Measurements from ENCODE around the gene PHACTR1. TPM values are rescaled to one million over a fixed set of nuclear protein-coding genes. Genes with fewer than 3 reads are reported as not detected.
"Not testable (repeated sequence)": the region's sequence is repeated elsewhere in the genome, so short reads cannot be mapped to it uniquely, and the experiment has no call there.

PHACTR1 gene
- polyA plus RNA-seq, 1 donor: 7.0 TPM

DNA sequence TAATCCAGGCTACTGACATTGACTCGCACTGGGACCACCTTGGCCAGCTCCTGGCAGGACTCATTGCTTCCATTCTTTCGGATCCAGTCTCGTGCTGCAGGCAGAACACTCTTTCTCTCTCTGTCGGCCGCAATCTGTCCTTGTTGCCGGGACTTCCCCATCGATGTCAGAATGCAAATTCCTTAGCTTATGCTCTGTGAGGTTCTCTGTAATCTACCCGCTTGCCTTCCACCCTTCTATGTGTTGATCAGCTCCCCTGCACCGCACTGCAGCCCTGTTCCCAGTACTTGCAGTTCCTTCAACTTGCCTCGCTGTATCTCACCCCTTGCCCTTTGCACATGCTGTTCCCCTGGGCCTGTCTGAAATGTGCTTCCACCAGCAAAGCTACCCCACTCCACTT, 182.0 kb downstream of the PHACTR1 start:
- no peak for DNase-seq (ENCODE audit: low read depth)

DNA sequence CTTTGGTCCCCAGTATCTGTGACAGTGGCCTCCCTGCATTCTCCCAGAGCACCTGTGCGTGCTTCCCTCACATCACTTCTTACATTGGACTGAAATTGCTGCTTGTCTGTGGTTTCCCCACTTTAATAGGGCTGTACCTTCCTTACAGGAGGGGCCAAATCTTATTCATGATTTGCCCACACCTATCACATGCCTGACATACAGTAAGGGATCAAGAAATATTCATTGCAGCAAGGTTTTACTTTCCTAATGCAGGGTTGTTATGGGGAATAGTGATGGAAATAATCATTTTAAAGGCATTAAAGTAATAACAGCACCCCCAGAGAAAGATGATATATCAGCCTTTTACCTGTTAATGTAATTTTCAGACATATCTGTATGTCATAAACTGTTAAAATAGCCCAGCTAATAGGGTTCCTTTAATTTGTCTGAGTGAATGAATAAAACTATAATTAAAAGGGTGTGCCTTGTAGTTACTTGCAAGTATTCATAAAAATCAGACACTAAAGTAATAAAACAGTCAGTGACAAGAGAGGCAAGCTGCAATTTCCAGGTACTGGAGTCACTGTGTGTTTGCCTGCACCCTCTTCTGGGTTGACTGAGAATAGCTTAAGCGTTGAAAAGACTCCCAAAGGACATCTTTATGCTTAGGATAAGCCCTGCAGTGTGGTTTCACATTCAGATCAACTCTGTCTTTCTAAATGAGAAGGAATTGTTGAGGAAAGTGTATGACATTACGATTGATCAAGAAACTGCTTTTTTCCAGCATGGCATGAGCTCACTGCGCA, 182.7 kb downstream of the PHACTR1 start:
- DNase-seq (ENCODE audit: low read depth): no peak

DNA sequence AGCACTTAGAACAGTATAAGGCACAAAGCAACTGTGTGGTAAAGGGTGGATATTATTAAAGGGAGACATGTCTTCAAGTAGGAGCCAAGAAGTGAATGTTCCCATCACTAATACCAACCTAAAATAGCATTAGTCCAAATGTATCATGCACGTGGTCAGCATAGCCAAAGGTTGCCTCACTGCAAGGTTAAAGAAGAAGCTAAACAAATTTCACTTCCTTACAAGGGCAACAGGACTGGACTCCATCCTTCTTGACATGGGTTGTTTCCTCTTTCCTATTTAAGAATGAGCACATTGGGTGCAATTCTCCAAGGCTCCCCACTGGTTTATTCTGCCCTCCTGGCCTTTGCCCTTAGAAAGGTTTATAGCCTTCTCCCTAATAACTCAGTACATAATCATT, 186.7 kb downstream of the PHACTR1 start:
- DNase-seq (ENCODE audit: low read depth): no peak

DNA sequence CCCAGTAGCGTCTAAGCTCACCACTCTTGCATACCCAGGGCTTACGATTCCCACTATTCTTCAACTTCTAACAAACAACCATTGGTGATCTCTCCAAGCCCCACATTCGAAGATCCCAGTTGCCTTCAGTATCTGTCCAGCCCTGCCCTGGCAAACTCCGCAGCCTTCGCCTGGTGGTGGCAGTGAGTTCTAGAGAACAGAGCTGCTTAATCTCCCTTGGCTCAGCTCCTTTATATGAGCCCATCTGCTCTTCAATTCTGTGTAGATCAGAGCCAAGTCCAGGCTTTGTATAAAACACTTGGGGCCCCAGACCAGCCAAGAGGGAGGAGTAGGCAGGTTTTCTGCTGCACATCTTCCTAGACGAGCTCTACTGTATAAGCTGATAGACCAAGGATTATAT, 193.3 kb downstream of the PHACTR1 start:
- DNase-seq (ENCODE audit: low read depth): no peak

DNA sequence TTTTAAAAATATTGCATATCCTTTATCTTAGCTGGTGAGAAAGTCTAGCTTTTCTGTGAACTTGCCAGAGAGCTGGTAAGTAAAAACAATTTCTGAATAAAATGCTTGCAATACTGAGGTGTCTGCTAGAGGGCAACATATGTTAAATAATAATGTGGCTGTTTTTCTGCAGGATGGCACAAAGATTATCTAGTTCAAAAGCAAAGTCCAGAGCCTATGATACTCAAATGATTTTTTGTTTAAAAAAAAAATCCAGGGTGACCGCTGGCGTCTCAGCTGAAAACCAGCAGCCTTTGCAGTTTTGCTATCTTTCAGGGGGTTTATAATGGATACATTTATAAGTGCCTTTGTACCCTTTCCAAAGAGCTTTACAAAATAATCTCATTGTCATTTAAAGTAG, 194.9 kb downstream of the PHACTR1 start:
- DNase-seq (ENCODE audit: low read depth): no peak

DNA sequence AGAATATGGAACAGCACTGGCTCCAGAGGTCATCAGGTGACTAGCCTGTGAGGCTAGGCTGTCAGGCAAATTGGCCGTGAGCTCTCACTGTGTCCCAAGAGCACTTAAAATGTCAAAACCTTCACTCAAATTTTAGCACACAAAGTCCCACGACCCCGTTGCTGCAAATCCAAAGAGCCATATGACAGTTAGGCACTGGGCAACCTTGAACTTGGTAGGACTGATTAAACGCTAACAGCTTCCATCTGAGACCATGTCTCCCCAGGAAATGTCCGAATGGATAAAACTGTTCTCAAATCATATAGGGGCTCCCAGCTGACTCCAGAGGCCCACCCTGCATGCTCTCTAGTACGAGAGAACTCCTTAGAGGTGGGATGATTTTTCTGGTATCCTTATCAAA, 196.6 kb downstream of the PHACTR1 start:
- DNase-seq (ENCODE audit: low read depth): no peak

DNA sequence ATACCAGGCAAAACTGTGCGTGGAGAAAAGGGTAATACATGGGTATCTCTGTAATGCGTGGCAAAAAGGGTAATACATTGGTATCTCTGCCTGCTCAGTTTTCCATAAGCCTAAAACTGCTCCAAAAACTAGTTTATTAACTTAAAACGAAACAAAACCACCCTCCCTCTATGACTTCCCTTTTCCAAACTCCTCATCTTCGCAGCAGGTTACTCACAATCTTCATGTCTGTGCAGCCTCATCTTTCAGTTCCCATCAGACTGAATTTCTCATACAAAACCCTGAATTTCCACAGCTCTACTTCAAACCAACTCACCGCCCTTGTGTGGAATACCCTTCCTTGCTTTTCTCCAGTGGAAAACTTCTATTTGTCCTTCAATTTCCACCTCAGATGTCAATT, 199.4 kb downstream of the PHACTR1 start:
- no peak for DNase-seq (ENCODE audit: low read depth)

DNA sequence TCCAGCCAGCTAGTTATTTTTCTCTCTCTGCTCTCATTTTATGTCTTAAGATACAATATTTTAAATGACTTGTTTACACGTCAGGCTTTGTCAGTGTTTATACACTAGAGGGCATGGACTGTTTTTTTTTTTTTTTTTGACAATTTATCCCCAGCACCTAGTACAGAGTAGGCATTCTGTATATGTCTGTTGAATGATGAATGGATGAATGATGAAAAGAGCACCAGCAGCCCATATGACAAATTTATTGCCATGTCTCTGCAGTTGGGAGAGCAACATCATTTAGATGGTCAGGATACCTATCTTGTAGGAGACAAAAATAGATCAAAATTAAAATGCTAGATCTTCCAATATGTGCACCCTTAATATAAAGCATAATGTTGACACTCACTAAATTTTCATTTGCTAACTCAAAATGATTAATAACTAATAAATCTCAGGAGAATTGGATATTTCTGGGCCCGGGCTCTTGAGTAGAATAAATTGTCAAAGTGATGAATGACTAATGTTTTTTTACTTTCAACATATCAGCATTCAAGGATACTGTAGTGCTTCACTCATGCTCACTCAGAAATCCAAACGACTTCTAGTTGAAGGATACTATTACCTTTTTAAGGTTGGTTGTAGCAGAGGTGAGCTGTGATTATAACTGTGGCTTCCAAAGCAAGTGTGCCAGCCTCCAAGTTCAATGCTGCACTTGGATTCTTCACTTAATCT, 200.0 kb downstream of the PHACTR1 start:
- DNase-seq (ENCODE audit: low read depth): no peak

DNA sequence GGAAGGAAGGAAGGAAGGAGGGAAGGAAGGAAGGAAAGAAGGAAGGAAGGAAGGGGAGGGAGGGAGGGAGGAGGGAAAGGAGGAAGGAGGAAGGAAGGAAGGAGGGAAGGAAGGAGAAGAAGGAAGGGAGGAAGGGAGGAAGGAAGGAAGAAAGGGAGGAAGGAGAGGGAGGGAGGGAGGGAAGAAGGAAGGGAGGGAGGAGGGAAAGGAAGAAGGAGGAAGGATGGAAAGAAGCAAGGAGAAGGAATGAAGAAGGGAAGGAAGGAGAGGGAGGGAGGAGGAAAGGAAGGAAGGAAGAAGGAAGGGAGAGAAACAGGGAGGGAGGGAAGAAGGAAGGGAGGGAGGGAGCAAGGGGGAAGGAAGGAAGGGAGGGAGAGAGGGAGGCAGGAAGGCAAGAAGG, 204.9 kb downstream of the PHACTR1 start:
- no peak for DNase-seq (ENCODE audit: low read depth)

DNA sequence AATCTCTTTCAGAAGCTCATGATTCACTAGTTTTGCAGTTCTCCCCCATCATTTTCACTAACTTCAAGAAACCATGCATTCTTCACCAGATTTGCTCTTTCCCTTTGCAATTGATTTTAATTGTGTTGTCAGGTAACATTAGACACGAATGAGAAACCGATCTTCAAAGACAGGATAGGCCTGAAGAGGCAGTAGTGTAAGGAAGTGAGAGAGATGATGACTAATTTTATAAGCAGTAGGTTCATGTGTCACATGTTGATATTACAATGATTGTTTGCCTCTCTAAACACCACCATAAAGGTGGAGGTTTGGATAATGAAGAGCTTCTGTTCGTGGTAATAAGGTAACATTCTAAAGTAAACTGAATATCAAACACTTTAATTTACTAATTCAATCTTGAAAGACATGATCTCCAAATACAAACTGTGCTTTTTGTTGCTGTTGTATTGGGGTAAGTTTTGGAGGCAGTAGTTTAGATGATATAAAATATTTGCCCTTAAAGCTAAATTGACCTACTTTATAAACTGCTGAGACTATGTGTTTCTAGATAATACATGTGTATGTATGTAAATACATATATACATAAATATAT, 207.2 kb downstream of the PHACTR1 start:
- no peak for DNase-seq (ENCODE audit: low read depth)

DNA sequence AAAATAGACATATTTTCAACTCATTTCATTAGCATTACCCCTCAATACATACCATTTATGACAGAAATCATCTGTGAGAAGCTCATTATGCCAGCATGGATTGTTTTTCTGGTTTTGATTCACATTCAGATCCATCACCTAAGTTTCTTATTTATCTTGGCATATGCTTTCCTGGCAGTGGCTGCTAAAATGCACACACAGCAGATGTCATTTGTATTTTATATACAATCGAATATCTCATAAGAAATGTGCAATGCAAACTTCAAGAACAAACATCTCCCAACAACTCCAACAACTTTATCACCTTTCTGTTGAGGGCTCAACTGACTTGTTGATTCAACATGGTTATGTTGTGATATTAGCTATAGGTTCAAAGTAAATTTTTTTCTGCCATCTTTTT, 208.3 kb downstream of the PHACTR1 start:
- DNase-seq (ENCODE audit: low read depth): no peak

DNA sequence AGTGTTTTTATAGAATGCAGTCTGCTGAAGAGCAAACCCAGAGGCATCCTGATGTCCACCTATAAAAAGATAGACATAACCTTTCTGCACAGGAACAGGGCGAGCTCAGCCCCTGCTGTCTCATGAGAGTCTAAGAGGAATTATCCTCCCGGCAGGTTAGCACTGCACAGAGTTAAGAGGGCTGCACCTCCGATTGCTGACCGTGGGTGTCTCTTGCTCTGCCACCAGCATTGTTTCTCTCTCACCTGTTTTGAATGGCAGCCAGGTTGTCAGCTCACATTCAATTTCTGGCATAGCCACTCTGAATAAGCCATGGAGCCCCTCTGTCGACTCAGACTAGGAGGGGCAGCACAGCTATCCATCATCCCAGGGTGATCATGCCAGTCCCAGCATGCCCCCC, 211.2 kb downstream of the PHACTR1 start:
- DNase-seq (ENCODE audit: low read depth): no peak

DNA sequence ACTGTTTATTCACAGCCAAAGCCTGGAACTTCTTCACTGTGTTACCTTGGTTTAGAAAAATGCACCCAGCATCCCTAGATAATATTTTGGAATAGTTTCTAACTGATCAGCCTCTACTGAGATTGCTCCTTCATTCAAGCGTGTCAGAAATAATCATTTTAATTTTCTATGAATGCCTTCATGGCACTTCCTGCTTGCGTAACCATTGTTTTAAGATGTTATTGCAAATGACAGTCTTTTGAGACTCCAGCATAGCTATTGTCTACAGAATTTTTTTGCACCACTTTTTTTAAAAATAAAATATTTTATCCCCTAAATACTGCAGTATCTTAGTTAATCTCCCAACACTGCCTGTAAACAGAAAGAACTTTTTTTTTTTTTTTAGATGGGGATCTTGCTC, 213.1 kb downstream of the PHACTR1 start:
- DNase-seq (ENCODE audit: low read depth): no peak

DNA sequence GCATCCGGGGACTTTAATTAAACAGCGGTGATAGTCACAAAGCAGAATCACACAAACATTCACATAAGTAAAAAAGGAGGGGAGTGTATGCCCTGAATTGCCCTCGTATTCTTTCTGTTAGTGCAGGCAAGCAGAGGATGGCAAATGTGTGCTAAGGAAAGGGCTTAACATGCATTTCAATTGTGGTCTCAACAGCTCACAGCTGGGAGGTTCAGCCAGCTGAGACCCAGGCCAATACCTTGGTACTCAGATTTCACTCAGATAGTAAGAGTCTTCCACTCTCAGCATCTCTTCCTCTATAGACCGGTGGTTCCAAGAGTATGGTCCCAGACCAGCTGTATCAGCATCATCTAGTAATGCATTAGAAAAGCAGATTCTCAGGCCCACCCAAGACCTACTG, 215.1 kb downstream of the PHACTR1 start:
- no peak for DNase-seq (ENCODE audit: low read depth)

DNA sequence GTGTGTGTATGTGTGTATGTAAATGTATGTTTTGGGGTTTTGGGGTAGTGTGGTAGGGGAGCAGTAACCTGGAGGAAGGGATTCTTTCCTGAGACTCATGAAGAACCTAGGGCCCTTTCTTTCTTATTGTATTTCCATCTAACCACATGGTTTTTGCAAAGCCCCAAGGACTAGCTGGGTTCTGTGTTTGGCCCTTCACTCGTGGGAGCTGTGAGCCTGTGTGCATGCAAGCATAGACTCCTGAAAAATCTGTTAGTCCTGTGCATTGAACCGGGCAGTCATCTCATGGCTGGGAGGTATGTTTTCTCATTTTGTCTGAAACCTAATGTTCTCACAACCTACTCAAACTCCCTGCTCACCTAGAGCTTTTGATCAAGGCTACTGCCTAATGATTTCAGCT, 219.1 kb downstream of the PHACTR1 start:
- DNase-seq (ENCODE audit: low read depth): no peak

DNA sequence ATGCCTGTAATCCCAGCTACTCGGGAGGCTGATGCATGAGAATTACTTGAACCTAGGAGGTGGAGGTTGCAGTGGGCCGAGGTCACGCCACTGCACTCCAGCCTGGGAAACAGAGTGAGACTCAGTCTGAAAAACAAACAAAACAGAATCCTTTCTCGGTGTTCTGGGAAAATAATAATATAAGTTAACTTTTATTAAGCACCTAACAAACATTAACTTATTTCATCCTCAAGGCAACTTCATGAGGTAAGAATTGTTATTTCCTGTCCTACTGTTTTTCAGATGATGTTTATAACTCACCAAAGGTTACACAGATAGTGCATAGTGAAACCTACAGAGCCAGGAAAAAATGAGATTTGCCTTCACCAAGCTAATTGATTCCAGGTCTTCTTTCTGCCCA, 221.4 kb downstream of the PHACTR1 start:
- no peak for DNase-seq (ENCODE audit: low read depth)

DNA sequence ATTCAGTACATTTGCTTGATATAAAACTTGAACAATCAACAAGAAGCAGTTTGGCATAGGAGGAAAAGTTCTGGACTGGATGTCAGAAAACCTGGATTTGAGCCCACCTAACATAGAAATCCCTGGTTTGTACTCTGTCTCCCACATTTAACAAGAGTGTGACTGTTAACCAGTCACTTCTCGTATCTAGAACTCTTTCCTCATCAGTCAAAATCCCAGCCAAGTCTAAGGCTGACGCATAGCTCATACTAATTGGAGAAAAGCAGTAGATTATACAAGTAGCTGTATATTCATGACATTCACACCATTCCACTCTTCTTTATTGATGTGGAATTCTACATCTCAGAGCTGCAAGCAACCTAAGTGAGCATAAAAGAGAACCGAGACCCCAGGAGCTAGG, 222.7 kb downstream of the PHACTR1 start:
- DNase-seq (ENCODE audit: low read depth): no peak

DNA sequence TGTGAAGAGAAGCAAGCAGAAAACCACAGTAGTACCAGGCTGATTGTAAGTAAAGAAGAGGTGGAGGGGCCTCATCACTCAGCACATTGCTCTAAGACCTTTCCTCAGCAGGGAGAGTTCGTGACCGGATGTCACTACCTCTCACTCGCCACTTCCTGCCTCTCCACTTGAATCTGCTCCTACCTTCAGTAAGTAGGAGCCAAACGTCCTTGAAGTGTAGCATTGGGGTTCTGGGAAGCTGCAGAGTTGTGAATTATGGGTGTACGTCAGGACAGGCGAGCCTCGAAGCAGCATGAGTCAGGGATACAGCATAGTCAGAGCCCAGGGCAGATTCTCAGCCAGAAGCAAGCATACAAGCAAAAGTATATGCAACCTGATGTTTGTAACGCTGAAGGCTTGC, 224.9 kb downstream of the PHACTR1 start:
- no peak for DNase-seq (ENCODE audit: low read depth)

DNA sequence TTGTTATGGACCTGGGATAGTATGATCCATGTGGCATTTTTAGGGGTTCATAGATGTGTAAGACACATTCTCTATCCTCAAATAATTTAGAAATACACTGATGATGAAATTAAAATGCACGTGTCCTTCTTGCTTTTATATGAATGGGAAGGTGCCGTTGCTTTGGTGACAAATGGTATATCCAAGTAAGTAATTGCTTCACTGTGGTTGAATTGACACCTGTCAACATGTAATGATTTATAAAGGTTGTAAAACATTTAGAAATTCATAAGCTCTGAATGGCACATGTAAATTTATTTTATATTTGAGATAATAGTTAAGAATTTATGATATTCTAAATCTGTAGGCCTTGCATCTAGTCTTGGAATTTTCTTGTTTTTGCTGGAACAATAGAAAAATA, 227.0 kb downstream of the PHACTR1 start:
- DNase-seq (ENCODE audit: low read depth): no peak

DNA sequence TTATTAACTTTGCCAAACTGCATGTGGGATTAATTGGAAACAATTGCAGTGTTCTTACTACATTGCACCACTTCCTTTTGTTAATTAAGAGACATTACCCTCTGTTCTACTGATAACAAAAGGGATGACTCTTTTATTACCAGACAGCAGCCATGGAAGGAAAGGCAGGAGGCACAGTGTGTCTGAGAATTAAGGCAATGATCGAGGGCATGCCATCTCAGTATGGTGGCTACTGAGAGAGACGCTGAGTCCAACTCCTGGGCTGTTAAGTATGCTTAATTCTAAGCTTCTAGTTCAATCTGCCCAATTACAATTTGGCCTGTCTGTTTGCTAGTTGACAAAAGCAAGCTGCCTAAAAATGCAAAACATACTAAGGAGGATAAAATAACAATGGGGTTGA, 227.4 kb downstream of the PHACTR1 start:
- no peak for DNase-seq (ENCODE audit: low read depth)

DNA sequence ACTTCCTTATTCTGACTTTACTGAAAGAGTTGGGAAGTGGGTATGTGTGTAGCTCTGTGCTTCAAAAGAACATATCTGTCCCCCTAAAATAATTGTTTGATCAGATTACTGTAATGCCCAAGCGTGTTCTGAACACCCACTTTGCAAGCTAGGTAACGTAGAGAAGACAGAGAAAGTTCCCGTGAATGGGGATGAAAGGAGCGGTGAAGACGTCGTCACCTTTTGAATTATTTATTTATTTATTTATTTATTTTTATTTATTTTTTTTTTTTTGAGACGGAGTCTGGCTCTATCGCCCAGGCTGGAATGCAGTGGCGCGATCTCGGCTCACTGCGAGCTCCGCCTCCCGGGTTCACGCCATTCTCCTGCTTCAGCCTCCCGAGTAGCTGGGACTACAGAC, 228.0 kb downstream of the PHACTR1 start:
- not testable (repeated sequence) for DNase-seq (ENCODE audit: low read depth)

DNA sequence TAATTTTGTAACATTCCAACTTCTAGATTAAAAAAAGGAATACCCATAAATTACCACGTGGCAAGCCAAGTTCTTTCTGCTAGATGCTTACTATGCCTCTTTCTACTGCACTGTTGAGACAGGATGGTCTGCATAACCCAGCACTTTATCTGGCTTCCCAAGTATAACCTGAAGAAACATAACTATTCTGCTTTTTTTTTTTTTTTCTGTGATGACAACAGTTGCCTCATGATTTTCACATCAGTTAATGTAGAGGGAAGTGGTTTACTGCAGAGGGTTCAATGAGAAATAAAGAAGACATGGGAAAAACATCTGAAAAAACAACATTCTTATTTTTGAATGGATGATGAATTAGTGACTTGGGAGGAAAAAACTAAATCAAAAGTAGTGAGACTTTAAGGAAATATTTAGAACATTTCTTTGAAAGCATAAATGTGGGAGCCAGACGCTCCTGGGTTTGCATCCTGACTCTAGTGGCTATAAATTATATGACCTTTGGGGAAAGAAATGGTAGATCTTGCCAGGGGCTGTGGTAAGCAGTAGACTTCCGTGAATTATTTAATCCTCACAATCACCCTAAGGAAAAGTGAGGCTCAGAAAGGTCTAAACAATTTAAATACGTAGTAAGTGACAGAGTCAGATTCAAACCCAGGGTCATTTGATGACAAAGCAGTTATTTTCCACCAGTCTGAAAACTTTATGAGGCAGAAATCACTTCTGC, 230.7 kb downstream of the PHACTR1 start:
- DNase-seq (ENCODE audit: low read depth): no peak

Data from forelimb muscle (tissue), 1 donor.